ENCODE data around the gene UBE2G1.

GRCh38 chr17:4405699-4406098 is 39.2 kb upstream of the UBE2G1 start:
- TF ChIP-seq NR2C2 (CRISPR knock-in tag; IDR thresholded peaks at IDR 0.05) (no peak), NR2C2 (tag; IDR thresholded peaks at IDR 0.05) (no peak), HEY1 (CRISPR knock-in tag; IDR thresholded peaks at IDR 0.05; ENCODE audit: borderline replicate concordance) (no peak), TAL1 (IDR thresholded peaks at IDR 0.05) (no peak), BMI1 (IDR thresholded peaks at IDR 0.05; ENCODE audit: low read length) (no peak), ZNF274 (IDR thresholded peaks at IDR 0.05; ENCODE audit: borderline replicate concordance, low read depth, low read length) (no peak), EP300 (IDR thresholded peaks at IDR 0.05; ENCODE audit: low read length) (no peak), NELFE (IDR thresholded peaks at IDR 0.05; ENCODE audit: insufficient read depth, insufficient read length) (no peak), BRCA1 (IDR thresholded peaks at IDR 0.05) (no peak), BRCA1 (CRISPR knock-in tag; IDR thresholded peaks at IDR 0.05) (no peak), PHF20 (IDR thresholded peaks at IDR 0.05; ENCODE audit: partially characterized antibody) (no peak)
- TF ChIP-seq, protein P1, sequence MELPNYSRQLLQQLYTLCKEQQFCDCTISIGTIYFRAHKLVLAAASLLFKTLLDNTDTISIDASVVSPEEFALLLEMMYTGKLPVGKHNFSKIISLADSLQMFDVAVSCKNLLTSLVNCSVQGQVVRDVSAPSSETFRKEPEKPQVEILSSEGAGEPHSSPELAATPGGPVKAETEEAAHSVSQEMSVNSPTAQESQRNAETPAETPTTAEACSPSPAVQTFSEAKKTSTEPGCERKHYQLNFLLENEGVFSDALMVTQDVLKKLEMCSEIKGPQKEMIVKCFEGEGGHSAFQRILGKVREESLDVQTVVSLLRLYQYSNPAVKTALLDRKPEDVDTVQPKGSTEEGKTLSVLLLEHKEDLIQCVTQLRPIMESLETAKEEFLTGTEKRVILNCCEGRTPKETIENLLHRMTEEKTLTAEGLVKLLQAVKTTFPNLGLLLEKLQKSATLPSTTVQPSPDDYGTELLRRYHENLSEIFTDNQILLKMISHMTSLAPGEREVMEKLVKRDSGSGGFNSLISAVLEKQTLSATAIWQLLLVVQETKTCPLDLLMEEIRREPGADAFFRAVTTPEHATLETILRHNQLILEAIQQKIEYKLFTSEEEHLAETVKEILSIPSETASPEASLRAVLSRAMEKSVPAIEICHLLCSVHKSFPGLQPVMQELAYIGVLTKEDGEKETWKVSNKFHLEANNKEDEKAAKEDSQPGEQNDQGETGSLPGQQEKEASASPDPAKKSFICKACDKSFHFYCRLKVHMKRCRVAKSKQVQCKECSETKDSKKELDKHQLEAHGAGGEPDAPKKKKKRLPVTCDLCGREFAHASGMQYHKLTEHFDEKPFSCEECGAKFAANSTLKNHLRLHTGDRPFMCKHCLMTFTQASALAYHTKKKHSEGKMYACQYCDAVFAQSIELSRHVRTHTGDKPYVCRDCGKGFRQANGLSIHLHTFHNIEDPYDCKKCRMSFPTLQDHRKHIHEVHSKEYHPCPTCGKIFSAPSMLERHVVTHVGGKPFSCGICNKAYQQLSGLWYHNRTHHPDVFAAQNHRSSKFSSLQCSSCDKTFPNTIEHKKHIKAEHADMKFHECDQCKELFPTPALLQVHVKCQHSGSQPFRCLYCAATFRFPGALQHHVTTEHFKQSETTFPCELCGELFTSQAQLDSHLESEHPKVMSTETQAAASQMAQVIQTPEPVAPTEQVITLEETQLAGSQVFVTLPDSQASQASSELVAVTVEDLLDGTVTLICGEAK (IDR thresholded peaks at IDR 0.05) = no peak
- TF ChIP-seq, protein P1 (CRISPR knock-in tag; IDR thresholded peaks at IDR 0.05) = no peak
- TF ChIP-seq, protein P2, sequence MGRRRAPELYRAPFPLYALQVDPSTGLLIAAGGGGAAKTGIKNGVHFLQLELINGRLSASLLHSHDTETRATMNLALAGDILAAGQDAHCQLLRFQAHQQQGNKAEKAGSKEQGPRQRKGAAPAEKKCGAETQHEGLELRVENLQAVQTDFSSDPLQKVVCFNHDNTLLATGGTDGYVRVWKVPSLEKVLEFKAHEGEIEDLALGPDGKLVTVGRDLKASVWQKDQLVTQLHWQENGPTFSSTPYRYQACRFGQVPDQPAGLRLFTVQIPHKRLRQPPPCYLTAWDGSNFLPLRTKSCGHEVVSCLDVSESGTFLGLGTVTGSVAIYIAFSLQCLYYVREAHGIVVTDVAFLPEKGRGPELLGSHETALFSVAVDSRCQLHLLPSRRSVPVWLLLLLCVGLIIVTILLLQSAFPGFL (CRISPR knock-in tag; IDR thresholded peaks at IDR 0.05) = no peak
- TF ChIP-seq, protein P3, sequence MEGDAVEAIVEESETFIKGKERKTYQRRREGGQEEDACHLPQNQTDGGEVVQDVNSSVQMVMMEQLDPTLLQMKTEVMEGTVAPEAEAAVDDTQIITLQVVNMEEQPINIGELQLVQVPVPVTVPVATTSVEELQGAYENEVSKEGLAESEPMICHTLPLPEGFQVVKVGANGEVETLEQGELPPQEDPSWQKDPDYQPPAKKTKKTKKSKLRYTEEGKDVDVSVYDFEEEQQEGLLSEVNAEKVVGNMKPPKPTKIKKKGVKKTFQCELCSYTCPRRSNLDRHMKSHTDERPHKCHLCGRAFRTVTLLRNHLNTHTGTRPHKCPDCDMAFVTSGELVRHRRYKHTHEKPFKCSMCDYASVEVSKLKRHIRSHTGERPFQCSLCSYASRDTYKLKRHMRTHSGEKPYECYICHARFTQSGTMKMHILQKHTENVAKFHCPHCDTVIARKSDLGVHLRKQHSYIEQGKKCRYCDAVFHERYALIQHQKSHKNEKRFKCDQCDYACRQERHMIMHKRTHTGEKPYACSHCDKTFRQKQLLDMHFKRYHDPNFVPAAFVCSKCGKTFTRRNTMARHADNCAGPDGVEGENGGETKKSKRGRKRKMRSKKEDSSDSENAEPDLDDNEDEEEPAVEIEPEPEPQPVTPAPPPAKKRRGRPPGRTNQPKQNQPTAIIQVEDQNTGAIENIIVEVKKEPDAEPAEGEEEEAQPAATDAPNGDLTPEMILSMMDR (IDR thresholded peaks at IDR 0.05 in 2 of 3, conservative IDR thresholded peaks at IDR 0.05 in 1 of 3; ENCODE audit: insufficient read depth in 2 of 3, low read depth in 1 of 3, low read length in 3 of 3) = no peak

Data from K562 (cell line).